Smooth muscle cell of the coronary artery (primary cell): ENCODE results near the gene TSPAN2. TPM values are rescaled to one million over a fixed set of nuclear protein-coding genes. Genes with fewer than 3 reads are reported as not detected.

ENCODE experiments used
- total RNA-seq: library from RNA; depleted of rRNA; stranded (reverse); fragments of >200 nt; gene quantifications from 2 replicates; pipeline ENCODE4 v1.2.3, GENCODE V29; 2014; ENCODE audit warnings: low replicate concordance

The TSPAN2 gene
- total RNA-seq = 0.23 TPM in 1 of 2 replicates, not detected in the other

DNA sequence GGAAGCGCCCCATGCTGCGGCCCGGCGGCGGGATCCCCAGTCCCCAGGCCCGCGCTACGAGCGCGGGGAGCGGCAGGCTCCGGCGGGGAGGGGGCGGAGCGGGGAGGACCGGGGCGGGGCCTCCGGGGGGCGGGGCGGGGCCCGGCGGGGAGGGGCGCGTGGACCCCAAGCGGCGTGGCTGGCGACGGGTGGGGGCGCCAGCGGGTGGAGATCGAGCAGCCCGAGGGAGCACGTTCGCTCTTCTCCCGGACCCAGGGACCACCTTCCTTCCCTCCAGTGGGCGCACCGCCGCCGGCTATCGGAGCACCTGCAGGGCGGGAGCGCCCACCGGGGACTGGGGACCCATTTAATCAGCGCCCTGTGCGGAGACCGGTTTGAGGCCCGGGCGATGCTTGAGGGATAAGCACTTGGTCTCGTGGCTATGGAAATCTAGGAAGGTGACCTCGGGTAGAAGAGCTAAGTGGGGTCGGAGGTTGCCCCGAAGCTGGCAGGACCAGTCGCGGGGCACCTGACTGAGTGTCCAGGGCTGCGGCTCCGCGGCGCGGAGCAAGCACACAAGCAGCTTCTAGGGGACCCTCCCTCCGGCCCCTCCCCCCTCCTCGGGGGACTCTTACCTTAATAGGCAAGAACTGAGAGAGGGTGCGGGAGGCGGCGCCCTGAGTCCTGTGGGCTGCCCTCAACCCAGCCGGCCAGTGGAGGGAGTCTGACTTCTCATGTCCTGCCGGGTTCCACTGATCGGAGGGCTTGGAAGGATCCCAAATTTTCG is at the start of gene TSPAN2:
TSS of gene TSPAN2 (minus strand) at position 84 of the 766 bp plus-strand sequence. CDS start at position 13, 71 bp downstream.

DNA sequence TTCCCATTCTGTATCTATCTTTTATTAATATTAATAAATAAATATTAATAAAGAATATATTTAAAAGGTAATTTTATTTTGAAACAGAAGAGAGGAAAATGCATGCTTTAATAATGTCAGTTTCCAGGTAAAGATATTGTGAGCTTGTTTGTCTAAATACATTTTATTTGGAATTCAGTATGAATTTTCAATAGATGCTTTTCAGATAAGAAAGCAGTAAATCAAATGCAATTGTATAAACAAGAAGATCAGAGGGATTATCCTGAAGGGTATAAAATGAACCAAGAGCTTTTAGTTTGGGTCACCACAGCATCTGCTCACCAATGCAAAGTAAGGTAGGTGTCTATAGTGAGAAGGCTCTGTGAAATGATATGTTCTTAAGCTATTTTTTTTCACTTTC is 59.8 kb downstream of the TSPAN2 start, which contains the start of gene TSHB:
TSS of gene TSHB (plus strand) at position 301 of the 400 bp plus-strand sequence. CDS start 3,537 bp downstream, outside the sequence.

Other genes starting within 250 kb of the TSPAN2 start
- not detected in 2 replicates for gene SYCP1, start 234.6 kb downstream of the TSPAN2 start, total RNA-seq
- not detected in 2 replicates for gene TSHB, start 59.7 kb downstream of the TSPAN2 start, total RNA-seq
- 1.5 and 11.9 TPM in 2 replicates for gene NGF, start 248.7 kb upstream of the TSPAN2 start, total RNA-seq